ENCODE results near the gene KATNB1.

- TF ChIP-seq, protein P1, sequence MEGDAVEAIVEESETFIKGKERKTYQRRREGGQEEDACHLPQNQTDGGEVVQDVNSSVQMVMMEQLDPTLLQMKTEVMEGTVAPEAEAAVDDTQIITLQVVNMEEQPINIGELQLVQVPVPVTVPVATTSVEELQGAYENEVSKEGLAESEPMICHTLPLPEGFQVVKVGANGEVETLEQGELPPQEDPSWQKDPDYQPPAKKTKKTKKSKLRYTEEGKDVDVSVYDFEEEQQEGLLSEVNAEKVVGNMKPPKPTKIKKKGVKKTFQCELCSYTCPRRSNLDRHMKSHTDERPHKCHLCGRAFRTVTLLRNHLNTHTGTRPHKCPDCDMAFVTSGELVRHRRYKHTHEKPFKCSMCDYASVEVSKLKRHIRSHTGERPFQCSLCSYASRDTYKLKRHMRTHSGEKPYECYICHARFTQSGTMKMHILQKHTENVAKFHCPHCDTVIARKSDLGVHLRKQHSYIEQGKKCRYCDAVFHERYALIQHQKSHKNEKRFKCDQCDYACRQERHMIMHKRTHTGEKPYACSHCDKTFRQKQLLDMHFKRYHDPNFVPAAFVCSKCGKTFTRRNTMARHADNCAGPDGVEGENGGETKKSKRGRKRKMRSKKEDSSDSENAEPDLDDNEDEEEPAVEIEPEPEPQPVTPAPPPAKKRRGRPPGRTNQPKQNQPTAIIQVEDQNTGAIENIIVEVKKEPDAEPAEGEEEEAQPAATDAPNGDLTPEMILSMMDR (IDR thresholded peaks at IDR 0.05), result no peak
- TF ChIP-seq POLR2AphosphoS5 (IDR thresholded peaks at IDR 0.05; ENCODE audit: low read depth, low read length), result no peak
- TF ChIP-seq SIN3A (IDR thresholded peaks at IDR 0.05; ENCODE audit: borderline replicate concordance, insufficient read depth, low read depth, low read length), result no peak
- no peak for TF ChIP-seq REST (IDR thresholded peaks at IDR 0.05; ENCODE audit: insufficient read depth in 1 of 2, low read depth in 2 of 2, low read length in 1 of 2)
- TF ChIP-seq TCF7L2 (IDR thresholded peaks at IDR 0.05; ENCODE audit: low read depth, low read length), result no peak
Measured at GRCh38 chr16:57785924-57786323, 50.4 kb downstream of the KATNB1 start.
